ENCODE results near the gene PLXND1.

- TF ChIP-seq FOSL1 (IDR thresholded peaks at IDR 0.05; ENCODE audit: low read depth) (no peak), MAX (IDR thresholded peaks at IDR 0.05) (no peak)
Measured at GRCh38 chr3:129598000-129598381, 8.5 kb downstream of the PLXND1 start.

Data from HCT116 (cell line).